ENCODE measurements around the gene TRUB1.

GRCh38 chr10:114923551-114923950, 14.4 kb upstream of the TRUB1 start:
- TF ChIP-seq, protein P1, sequence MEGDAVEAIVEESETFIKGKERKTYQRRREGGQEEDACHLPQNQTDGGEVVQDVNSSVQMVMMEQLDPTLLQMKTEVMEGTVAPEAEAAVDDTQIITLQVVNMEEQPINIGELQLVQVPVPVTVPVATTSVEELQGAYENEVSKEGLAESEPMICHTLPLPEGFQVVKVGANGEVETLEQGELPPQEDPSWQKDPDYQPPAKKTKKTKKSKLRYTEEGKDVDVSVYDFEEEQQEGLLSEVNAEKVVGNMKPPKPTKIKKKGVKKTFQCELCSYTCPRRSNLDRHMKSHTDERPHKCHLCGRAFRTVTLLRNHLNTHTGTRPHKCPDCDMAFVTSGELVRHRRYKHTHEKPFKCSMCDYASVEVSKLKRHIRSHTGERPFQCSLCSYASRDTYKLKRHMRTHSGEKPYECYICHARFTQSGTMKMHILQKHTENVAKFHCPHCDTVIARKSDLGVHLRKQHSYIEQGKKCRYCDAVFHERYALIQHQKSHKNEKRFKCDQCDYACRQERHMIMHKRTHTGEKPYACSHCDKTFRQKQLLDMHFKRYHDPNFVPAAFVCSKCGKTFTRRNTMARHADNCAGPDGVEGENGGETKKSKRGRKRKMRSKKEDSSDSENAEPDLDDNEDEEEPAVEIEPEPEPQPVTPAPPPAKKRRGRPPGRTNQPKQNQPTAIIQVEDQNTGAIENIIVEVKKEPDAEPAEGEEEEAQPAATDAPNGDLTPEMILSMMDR (IDR thresholded peaks at IDR 0.05), result no peak
- TF ChIP-seq EP300 (IDR thresholded peaks at IDR 0.05) (no peak), POLR2A (IDR thresholded peaks at IDR 0.05) (no peak)
